Occipital lobe (tissue), 2 donors: ENCODE data around the gene MAP2K3. TPM values are rescaled to one million over a fixed set of nuclear protein-coding genes. Genes with fewer than 3 reads are reported as not detected.

Experiments
- DNase-seq: peaks from one replicate; lab custom pipeline; 2025; lab: John Stamatoyannopoulos, UW
- total RNA-seq: library from RNA; depleted of rRNA; stranded (reverse); fragments of >200 nt; gene quantifications from one replicate; pipeline ENCODE4 v1.2.3, GENCODE V29; 2014

The MAP2K3 gene
- total RNA-seq, 1 donor from 2014 or later, result 1.7 TPM

DNA sequence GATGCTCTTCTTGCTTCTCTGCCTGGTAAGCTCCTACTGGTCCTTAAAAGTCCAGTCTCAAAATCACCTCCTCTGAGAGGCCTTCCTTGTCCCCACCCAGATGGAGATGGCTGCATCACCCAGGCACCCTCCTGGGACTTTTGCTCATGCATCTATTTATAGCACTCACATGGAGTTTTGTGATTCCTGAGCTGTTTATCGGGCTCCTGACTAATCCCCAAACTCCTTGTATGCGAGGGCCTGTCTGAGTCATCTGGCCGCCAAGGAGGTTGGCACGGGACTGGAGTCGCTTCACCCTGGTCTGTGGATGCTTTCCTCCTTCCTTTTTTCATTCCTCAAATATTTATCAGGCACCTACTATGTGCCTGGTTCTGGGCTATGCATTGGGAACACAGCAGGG, 2.3 kb upstream of the MAP2K3 start:
- no peak for DNase-seq

DNA sequence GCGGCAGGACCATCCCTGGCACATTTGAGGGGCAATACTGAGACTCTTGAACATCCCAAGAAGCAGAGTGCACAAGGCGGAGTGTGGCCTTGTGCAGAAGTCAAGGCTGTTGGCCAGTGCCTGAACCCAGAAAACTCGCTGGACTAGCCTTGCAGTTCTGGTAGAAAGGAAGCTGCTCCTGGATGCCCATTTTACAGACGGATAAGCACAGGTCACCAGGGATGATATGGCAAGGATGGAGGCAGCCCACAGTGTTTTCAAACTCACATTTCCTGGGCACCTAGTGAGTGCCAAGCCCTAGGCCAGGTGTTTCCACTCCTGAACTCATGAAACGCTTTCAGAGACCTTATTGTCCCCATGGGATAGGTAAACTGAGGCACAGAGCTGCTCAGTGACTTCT, 1.7 kb upstream of the MAP2K3 start:
- no peak for DNase-seq

- DNase-seq, result no peak
Measured at GRCh38 chr17:21283482-21284318, 811 bp upstream of the MAP2K3 start.

DNA sequence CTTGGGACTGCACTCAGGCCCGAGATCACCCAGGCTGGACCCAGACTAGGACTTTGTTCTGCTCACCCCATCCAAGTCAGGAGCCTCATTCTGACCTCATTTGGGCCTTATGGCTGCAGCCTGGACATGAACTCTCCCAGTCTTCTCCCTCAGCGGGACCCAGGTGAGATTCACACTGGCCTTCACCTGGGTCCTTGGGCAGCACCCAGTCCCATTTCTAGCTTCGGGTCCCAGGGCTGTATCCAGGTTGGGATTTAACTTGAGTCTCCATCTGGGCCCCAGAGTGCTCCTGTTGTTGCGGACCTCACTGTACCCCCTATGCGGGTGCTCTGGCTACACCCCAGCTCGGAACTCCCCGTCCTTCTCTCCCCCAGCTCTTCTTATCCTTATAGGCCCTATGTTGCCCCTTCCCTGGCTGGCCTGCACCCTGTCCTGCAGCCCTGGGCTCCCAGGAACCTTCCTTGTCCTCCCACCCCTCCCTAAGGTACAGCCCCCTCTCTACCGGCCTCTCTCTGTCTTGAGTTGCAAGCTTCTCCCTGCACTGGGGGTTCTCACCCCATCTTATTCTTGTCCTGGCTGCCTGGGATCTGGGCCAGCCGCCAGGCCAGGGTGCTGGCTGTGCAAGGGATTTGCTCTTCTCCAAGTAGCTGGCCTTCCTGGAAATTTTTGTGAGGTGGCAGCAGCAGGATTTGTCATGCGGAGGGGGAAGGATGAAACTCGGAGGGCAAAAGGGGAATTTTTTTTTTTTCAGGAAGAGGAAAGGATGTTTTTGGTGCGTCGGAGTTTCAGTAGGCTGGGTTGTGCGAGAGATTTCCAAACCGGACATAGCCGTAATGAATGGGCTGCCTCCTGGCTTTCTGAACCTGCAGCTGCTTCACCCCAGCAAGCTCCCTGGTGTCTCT, 904 bp downstream of the MAP2K3 start:
- DNase-seq, result peak; percentile 43

DNA sequence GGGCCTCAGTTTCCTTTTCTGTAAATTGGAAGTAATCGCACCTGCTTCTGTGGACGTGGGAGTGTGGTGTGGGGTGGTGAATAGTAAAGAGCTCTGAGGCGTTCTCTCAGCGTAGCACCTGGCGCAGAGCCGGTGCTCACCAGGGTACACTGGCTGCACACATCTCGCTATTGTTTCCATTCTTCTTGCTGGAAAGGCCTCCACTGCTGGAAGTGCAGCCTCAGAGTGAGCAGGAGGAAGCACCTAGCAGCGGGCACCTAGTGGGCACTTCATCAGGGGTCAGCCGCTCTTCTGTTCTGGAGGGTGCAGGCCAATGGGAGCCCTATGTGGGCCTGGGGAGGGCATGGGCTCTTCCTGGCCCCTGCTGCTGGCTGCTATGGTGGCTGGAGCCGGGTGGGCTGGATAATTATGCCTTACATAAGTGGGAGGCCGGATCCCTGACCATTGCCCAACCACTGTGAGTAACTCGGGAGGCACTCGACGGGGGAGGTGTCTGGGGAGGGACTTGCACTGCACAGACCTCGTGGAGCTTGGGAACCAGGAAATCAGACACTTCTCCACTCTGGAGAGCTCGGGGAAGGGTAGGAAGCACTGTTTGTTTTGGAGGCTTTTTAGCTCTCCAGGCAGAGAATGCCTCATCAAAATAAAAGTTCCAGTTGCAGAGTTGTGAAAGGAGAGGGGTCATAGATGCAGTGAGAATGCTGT, 1.7 kb downstream of the MAP2K3 start:
- DNase-seq, result peak; percentile 39

DNA sequence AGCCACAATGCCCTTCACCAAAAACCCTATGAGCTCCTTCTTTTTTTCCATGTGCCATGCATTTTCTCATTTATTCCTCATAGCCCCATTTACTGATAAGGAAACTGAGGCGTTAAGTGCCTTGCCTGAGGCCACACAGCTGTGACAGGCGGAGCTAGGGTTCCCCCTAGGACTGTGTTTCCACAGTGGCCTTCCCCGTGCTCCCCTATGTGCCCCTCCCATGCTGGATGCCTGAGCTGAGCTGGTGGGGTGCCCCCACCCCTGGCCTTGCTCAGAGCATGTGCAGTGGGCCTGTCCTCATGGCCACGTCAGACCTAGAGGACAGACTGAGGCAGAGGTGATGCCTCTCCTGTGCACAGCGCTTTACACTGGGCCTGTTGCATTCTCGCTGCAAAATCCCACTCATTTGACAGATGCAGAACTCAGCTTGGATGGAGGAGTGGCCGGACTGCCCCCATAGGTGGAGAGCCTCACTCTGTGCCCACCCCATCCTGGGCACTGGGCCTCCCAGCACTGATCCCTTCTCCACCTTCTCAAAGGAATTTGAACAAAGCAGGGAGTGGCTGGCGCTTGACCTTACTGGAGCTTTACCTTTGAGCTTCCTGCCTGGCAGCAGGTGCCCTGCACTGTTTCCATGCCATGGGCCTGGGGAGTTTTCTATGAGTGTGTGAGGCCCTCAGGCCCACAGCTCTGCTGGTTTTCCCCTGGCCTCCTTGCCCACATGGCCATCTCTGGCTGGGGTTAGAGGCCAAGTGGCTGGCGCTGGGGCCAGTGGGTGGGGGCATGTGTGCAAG, 2.6 kb downstream of the MAP2K3 start:
- DNase-seq, result no peak

DNA sequence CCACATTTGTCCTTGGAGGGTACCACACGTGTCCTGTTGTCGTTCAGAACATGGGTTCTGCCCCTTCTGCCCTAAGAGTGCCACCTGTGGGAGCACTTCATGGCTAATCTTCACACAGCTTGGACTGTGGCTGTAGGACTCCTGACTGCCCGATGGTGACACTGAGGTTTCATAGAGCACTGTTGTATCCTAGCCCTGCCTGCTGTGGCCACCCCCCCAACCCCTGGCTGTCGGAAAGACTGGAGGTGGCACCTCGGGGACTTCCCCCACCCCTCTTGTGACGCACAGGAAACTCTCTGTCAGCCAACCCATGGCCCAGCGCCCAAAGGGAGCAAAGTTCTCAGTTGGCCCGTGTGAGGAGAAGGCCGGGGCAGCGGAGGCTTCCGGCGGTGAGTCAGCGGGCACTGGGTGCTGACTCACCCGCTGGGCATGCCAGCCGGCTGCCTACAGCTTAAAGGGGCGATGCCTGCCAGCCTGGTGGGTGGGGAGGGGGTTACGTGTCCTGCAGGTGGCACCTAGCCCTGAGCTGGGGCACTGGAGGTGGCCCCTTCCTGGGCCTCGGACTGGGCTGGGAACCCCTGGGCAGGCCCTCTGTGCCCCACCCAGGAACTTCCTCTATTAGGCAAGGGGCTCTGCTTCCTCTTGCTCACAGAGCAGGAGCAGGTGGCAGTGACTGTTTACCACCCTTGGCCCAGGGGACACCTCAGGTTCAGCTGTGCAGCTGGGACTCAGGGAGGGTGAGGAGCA, 3.4 kb downstream of the MAP2K3 start:
- DNase-seq, result peak; percentile 79

DNA sequence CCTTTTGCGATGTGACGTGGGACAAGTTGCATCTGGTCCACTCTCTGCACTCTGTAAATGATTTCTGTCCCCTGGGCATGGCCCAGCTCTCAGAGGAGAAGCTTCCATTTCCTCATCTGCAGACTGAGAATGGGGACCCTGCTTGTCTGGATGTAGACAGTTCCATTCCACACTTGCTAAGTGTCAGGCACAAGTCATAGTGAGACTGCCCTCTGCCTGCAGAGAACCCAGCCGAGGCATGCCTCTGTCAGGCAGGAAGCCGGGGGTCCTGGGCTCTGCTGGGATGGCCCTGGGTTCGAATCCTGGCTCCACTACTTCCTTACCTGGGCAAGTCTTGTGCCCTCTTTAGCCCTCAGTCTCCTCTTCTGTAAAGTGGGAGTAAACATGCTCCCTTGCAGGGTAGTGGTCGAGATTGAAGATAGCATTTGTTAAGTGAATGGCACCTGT, 4.1 kb downstream of the MAP2K3 start:
- no peak for DNase-seq

DNA sequence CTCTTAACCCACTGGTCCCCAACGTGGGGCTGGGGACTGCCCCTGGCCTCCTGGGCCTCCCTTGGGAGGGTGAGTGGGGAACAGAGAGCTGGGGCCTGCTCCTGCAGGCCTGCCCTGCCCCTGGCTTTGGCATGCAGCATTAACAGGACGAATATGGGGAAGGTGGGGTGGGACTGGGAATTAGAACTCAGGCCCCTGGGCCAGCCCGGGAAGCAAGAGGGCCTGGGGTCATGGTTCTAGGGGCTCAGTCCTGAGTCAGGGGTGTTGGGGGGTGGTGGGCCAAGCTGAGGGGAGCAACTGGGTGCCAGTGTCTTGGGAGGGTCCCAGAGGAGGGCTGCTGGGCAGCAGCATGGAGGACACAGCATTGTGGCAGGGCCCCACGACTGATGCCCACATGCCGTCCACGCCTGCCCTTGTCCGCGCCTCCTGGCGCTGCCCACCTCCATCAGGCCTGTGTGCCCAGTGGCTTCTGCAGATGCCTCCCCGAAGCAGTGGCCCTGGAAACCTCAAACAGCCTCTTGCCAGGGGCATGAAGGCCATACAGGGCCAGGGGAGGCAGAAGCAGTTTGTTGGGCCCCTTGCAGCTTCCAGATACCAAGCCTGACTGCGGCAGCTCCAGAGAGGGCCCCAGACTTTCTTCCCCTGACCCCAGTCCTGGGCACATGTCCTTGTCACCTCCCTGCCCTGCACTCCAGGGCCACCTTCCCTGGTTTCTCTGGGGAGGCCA, 4.8 kb downstream of the MAP2K3 start:
- no peak for DNase-seq

GRCh38 chr17:21289902-21290571, 5.5 kb downstream of the MAP2K3 start:
- DNase-seq, result no peak

GRCh38 chr17:21291357-21291756, 6.8 kb downstream of the MAP2K3 start:
- no peak for DNase-seq

DNA sequence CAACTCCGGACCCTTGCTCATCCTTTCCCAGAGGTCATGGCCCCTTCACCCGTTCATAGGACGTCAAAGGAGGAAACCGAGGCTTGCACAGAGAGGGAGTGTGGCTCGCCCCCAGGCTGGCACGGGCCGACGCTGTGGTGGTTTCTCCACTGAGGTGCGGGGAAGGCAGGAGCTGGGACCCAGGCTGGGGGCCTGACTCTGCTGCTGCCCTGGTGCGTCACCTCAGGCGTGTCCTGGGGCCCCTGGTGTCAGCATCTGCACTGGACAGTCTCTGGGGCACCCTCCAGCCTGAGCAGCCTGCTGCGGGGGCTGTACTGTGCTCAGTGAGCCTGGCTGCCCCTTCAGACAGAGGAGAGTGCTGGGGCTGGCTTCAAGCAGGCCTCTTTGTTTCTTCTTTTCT, 7.4 kb downstream of the MAP2K3 start:
- no peak for DNase-seq

- DNase-seq, result no peak
Measured at GRCh38 chr17:21292867-21293830, 8.6 kb downstream of the MAP2K3 start.

GRCh38 chr17:21293831-21294210, 9.3 kb downstream of the MAP2K3 start:
- DNase-seq, result no peak

- no peak for DNase-seq
Measured at GRCh38 chr17:21294321-21295035, 10.0 kb downstream of the MAP2K3 start.

DNA sequence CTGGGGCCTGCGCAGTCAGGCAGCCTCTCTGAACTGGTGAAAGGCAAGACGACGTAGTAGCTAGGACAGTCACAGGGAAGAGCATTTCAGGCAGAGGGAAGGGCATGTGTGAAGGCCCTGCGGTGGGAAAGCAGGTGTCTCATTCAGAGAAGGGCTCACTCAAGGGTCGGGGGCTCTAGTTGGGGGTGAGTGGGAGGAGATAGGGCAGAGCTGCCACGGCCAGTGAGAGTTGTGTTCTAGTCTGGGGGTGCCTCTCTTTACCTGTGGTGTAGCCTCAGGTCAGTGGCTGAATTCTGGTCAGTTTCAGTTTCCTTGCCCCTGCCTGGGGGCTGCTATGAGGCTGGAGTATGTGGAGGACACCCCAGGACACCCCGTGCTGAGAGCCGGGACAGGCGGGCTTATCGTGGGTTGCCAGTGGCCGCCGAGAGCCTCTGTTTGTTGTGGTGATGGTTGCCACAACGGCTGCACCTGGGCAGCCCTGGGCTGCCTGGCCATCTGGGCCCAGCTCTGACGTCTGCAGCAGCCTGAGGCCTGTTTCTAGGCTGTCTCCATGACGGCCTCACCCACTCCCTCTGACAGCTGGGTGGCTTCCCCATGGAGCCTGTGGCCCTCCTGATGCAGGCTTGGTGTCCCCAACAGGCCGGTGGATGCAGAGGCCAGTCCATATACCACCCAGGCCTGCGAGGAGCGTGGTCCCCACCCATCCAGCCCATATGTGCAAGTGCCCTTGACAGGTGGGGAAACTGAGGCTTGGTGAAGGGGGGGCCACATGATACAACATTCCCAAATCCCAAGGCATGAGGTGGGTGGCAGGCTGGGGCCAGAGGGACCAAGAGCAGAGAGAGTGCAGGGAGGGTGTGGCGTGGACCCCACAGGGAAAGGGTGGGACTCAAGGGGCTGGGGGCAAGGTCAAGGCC, 10.8 kb downstream of the MAP2K3 start:
- no peak for DNase-seq
